Stimulated activated effector memory CD8-positive, alpha-beta T cell treated with anti-CD3 and anti-CD28 coated beads, Interleukin-12 subunit alpha, Interleukin-12 subunit beta, amount 100 ng/mL, for 72 hours (primary cell): Measurements from ENCODE around the gene SYCE3.
"Not testable (repeated sequence)": the region's sequence is repeated elsewhere in the genome, so short reads cannot be mapped to it uniquely, and the experiment has no call there.

Experiments used
- ATAC-seq: fragments of 150-1000 bp; cut with Tn5 transposase; 2 replicates; pipeline ENCODE4 v1.10.0; 2021
- DNase-seq, 2 donors: peaks; one replicate each; pipeline ENCODE4 v3.0.0; 2021 to 2022; ENCODE audit warnings: low spot score in 2 of 2
- H3K27ac Mint-ChIP-seq: one replicate; pipeline ENCODE4 v1.8.0; 2022; ENCODE audit warnings: mild to moderate bottlenecking, mixed read lengths
- H3K36me3 Mint-ChIP-seq: one replicate; pipeline ENCODE4 v1.8.0; 2022; ENCODE audit warnings: mild to moderate bottlenecking, mixed read lengths
- H3K4me1 Mint-ChIP-seq: one replicate; pipeline ENCODE4 v1.8.0; 2022; ENCODE audit warnings: mixed read lengths
- H3K4me3 Mint-ChIP-seq: one replicate; pipeline ENCODE4 v1.8.0; 2022; ENCODE audit warnings: mild to moderate bottlenecking, mixed read lengths
- H3K9me3 Mint-ChIP-seq: one replicate; pipeline ENCODE4 v1.8.0; 2022; ENCODE audit warnings: mixed read lengths

SYCE3 gene

GRCh38 chr22:50537765-50538164 lies 25.0 kb downstream of the SYCE3 start:
- H3K9me3 Mint-ChIP-seq, result no peaks in the 10 kb centered on the region
- H3K4me3 Mint-ChIP-seq, result peak overlapping the region; percentile 76
- peaks cover 20% of the 10 kb centered on the region for H3K36me3 Mint-ChIP-seq
- peak overlapping the region; percentile 89 for H3K27ac Mint-ChIP-seq
- ATAC-seq, result no peak
- DNase-seq, result no peak
- H3K4me1 Mint-ChIP-seq, result peaks cover 56% of the 10 kb centered on the region

- Mint-ChIP-seq H3K36me3 (peaks cover 16% of the 10 kb centered on the region), H3K27ac (no peak overlapping the region), H3K9me3 (no peaks in the 10 kb centered on the region), H3K4me3 (no peak overlapping the region), H3K4me1 (peaks cover 45% of the 10 kb centered on the region)
- ATAC-seq (no peak), DNase-seq (no peak)
Observed at GRCh38 chr22:50536226-50536625, 26.5 kb downstream of the SYCE3 start.

- Mint-ChIP-seq H3K4me1 (peaks cover 34% of the 10 kb centered on the region), H3K9me3 (no peaks in the 10 kb centered on the region), H3K36me3 (peaks cover 27% of the 10 kb centered on the region), H3K27ac (no peak overlapping the region), H3K4me3 (no peak overlapping the region)
- no peak for DNase-seq
- no peak for ATAC-seq
Observed at GRCh38 chr22:50535113-50535512, 27.6 kb downstream of the SYCE3 start.

- ATAC-seq, DNase-seq, H3K9me3 Mint-ChIP-seq: not testable (repeated sequence)
- Mint-ChIP-seq H3K36me3 (peaks cover 19% of the 10 kb centered on the region), H3K27ac (peak overlapping the region; percentile 100), H3K4me1 (peaks cover 25% of the 10 kb centered on the region), H3K4me3 (peak overlapping the region; percentile 93)
Observed at GRCh38 chr22:50533856-50534711, 28.6 kb downstream of the SYCE3 start.

GRCh38 chr22:50532824-50533796 lies 29.6 kb downstream of the SYCE3 start:
- no peak for DNase-seq
- no peaks in the 10 kb centered on the region for H3K9me3 Mint-ChIP-seq
- H3K4me1 Mint-ChIP-seq, result peaks cover 27% of the 10 kb centered on the region
- H3K4me3 Mint-ChIP-seq, result peak overlapping the region; percentile 93
- peaks cover 12% of the 10 kb centered on the region for H3K36me3 Mint-ChIP-seq
- ATAC-seq, result no peak
- peak overlapping the region; percentile 100 for H3K27ac Mint-ChIP-seq

- DNase-seq, result no peak
- Mint-ChIP-seq H3K36me3 (peaks cover 19% of the 10 kb centered on the region), H3K27ac (peak overlapping the region; percentile 100), H3K9me3 (no peaks in the 10 kb centered on the region), H3K4me3 (peak overlapping the region; percentile 93), H3K4me1 (peaks cover 32% of the 10 kb centered on the region)
- no peak for ATAC-seq
Observed at GRCh38 chr22:50531962-50532674, 30.6 kb downstream of the SYCE3 start.

GRCh38 chr22:50531546-50531961 lies 31.2 kb downstream of the SYCE3 start:
- DNase-seq (peak; percentile 61 to 84), ATAC-seq (peak; percentile 71)
- Mint-ChIP-seq H3K36me3 (peaks cover 25% of the 10 kb centered on the region), H3K9me3 (no peaks in the 10 kb centered on the region), H3K27ac (peak overlapping the region; percentile 100), H3K4me3 (peak overlapping the region; percentile 93), H3K4me1 (peaks cover 37% of the 10 kb centered on the region)

- H3K36me3 Mint-ChIP-seq, result peaks cover 29% of the 10 kb centered on the region
- no peaks in the 10 kb centered on the region for H3K9me3 Mint-ChIP-seq
- H3K27ac Mint-ChIP-seq, result peak overlapping the region; percentile 100
- peak; percentile 75 to 94 for DNase-seq
- peak; percentile 68 for ATAC-seq
- peak overlapping the region; percentile 93 for H3K4me3 Mint-ChIP-seq
- peaks cover 38% of the 10 kb centered on the region for H3K4me1 Mint-ChIP-seq
Observed at GRCh38 chr22:50530877-50531545, 31.7 kb downstream of the SYCE3 start.

- DNase-seq (no peak), ATAC-seq (peak; percentile 2)
- Mint-ChIP-seq H3K4me3 (peak overlapping the region; percentile 93), H3K9me3 (no peaks in the 10 kb centered on the region), H3K36me3 (peaks cover 33% of the 10 kb centered on the region), H3K4me1 (peaks cover 38% of the 10 kb centered on the region), H3K27ac (peak overlapping the region; percentile 100)
Observed at GRCh38 chr22:50530580-50530876, 32.2 kb downstream of the SYCE3 start.

- peak; percentile 71 to 90 for DNase-seq
- Mint-ChIP-seq H3K36me3 (peaks cover 38% of the 10 kb centered on the region), H3K4me3 (peak within 1 kb of the TSS; percentile 93), H3K9me3 (no peaks in the 10 kb centered on the region), H3K27ac (peak within 1 kb of the TSS; percentile 100), H3K4me1 (peaks cover 39% of the 10 kb centered on the region)
- peak; percentile 56 for ATAC-seq
Observed at GRCh38 chr22:50529897-50530579, 32.7 kb downstream of the SYCE3 start, which contains the start of gene TYMP. Gene TYMP (minus strand): TSS chr22:50530012. CDS start chr22:50529709, 303 bp downstream.

GRCh38 chr22:50529416-50529896 lies 33.3 kb downstream of the SYCE3 start:
- ATAC-seq (no peak), DNase-seq (no peak)
- Mint-ChIP-seq H3K4me3 (peak overlapping the region; percentile 93), H3K4me1 (peaks cover 45% of the 10 kb centered on the region), H3K27ac (peak overlapping the region; percentile 95), H3K36me3 (peaks cover 43% of the 10 kb centered on the region), H3K9me3 (no peaks in the 10 kb centered on the region)

- H3K27ac Mint-ChIP-seq, result peak overlapping the region; percentile 95
- ATAC-seq (no peak), DNase-seq (peak in 1 of 2 donors; percentile 56)
- peaks cover 49% of the 10 kb centered on the region for H3K36me3 Mint-ChIP-seq
- peak overlapping the region; percentile 93 for H3K4me3 Mint-ChIP-seq
- no peaks in the 10 kb centered on the region for H3K9me3 Mint-ChIP-seq
- peaks cover 49% of the 10 kb centered on the region for H3K4me1 Mint-ChIP-seq
Observed at GRCh38 chr22:50528682-50529415, 33.9 kb downstream of the SYCE3 start.

GRCh38 chr22:50527921-50528681 lies 34.6 kb downstream of the SYCE3 start:
- DNase-seq (peak in 1 of 2 donors; percentile 51), ATAC-seq (no peak)
- H3K4me3 Mint-ChIP-seq, result peak overlapping the region; percentile 93
- peaks cover 57% of the 10 kb centered on the region for H3K36me3 Mint-ChIP-seq
- peaks cover 51% of the 10 kb centered on the region for H3K4me1 Mint-ChIP-seq
- no peaks in the 10 kb centered on the region for H3K9me3 Mint-ChIP-seq
- H3K27ac Mint-ChIP-seq, result peak overlapping the region; percentile 95
